ENCODE results near the gene GLS. TPM values are rescaled to one million over a fixed set of nuclear protein-coding genes. Genes with fewer than 3 reads are reported as not detected.

GLS gene
- total RNA-seq, 2 donors from 2014 or later, result 47.2 to 99.3 TPM

DNA sequence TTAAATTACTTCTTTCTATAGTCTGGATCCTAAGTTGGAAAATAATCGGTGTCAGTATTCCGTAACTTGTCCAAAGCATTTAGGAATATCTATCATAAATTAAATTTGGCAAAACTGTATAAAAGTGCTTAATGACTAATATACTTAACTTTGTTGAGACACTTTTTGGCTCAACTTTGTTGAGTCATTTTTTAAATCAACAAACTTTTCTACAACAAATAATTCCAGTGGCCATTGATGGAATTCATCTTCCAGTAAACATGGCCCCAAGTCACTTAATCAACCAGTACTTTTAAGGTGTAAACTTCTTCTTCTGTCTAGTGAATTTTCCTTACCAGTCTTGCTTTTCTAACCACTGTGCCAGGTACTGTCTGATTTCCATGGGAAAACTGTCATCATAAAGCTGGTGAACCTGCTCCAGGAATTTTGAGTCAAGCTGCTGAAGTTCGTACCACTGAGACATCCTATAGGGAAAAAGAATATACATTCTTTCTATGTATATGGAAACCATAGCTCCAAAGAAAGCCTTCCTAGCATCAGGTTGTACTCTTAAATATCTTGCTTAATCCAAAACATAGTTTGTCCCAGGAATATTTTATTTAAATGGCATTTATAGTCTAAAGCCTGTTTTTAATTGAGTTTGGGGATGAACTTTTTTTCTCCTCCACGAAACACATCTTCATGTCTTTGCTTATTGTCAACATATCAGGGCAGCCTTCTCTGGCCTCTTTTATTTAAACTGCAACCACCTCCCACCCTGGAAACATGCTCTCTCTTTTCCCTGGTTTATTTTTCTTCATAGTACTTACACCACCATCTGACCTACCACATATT lies 129.1 kb downstream of the GLS start:
- 90 to 100% methylated on average over 2 of the region's 4 CpGs for WGBS, 2 experiments (ENCODE audit: insufficient coverage in 1 of 2, insufficient read length in 1 of 2)
- no peaks in the 10 kb centered on the region for H3K27me3 ChIP-seq (ENCODE audit: control insufficient read depth, insufficient read depth, low read length, poor library complexity, severe bottlenecking)
- H3K9ac ChIP-seq (ENCODE audit: extremely low read depth, low read length, poor library complexity, severe bottlenecking), result no peak overlapping the region
- no peak overlapping the region for H3K4me3 ChIP-seq (ENCODE audit: low read length)
- no peaks in the 10 kb centered on the region for H3K9me3 ChIP-seq (ENCODE audit: control insufficient read depth, low read length)
- Mint-ChIP-seq H3K4me1 (no peaks in the 10 kb centered on the region), H3K27ac (no peak overlapping the region), H3K4me3 (no peak overlapping the region), H3K27me3 (ENCODE audit: insufficient read depth) (no peaks in the 10 kb centered on the region), H3K36me3 (ENCODE audit: low read depth) (peaks cover 43% of the 10 kb centered on the region), H3K9me3 (no peaks in the 10 kb centered on the region)
- no peaks in the 10 kb centered on the region for H3K4me1 ChIP-seq (ENCODE audit: control insufficient read depth, insufficient read depth, low read length)
- H3K36me3 ChIP-seq (ENCODE audit: control insufficient read depth, insufficient read depth, low read length), result peaks cover 68% of the 10 kb centered on the region
- no peak overlapping the region for H3K27ac ChIP-seq (ENCODE audit: low read depth, low read length)
- TF ChIP-seq, protein P1, sequence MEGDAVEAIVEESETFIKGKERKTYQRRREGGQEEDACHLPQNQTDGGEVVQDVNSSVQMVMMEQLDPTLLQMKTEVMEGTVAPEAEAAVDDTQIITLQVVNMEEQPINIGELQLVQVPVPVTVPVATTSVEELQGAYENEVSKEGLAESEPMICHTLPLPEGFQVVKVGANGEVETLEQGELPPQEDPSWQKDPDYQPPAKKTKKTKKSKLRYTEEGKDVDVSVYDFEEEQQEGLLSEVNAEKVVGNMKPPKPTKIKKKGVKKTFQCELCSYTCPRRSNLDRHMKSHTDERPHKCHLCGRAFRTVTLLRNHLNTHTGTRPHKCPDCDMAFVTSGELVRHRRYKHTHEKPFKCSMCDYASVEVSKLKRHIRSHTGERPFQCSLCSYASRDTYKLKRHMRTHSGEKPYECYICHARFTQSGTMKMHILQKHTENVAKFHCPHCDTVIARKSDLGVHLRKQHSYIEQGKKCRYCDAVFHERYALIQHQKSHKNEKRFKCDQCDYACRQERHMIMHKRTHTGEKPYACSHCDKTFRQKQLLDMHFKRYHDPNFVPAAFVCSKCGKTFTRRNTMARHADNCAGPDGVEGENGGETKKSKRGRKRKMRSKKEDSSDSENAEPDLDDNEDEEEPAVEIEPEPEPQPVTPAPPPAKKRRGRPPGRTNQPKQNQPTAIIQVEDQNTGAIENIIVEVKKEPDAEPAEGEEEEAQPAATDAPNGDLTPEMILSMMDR (conservative IDR thresholded peaks at IDR 0.05), result no peak
- no peak for DNase-seq

DNA sequence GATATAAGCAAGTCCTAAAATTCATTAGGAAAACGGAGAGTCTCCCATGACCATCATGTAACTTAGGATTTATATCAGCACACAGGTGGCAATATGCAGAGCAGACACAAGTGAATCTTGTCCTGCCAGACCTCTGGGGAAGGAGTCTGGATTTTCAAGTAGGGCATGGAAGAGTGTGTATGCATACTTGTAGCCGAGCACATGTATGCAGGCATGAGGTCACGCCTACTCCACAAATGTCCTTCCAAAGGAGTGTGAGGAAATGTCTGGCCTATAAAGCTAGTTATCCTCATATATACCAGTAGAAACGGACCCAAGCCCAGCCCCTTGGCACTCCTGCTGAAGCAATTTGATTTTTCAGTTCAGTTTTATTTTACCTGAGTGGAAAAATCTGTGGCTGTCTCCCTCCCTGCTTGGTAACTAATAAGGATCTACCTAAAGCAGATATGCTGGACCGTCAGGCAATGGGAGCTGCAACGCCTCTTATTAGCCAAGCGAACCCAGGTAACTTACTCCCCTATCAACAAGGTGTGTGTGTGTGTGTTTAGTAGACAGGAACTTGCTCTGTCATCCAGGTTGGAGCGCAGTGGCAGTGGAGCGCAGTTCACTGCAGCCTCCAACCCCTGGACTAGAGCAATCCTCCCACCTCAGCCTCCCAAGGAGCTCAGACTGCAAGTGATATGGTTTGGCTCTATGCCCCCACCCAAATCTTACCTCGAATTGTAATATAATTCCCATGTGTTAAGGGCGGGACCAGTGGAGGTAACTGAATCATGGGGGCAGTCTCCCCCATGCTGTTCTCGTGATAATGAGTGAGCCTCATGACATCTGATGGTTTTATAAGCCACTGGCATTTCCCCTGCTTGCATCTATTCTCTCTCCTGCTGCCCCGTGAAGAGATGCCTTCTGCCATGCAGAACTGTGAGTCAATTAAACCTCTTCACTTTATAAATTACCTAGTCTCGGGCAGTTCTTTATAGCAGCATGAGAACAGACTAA lies 130.6 kb downstream of the GLS start:
- Histone ChIP-seq H3K27me3 (ENCODE audit: control insufficient read depth, insufficient read depth, low read length, poor library complexity, severe bottlenecking) (peaks cover 3% of the 10 kb centered on the region), H3K9ac (ENCODE audit: extremely low read depth, low read length, poor library complexity, severe bottlenecking) (no peak overlapping the region), H3K4me3 (ENCODE audit: low read length) (peak overlapping the region; percentile 38), H3K4me1 (ENCODE audit: control insufficient read depth, insufficient read depth, low read length) (no peaks in the 10 kb centered on the region), H3K27ac (ENCODE audit: low read depth, low read length) (no peak overlapping the region), H3K36me3 (ENCODE audit: control insufficient read depth, insufficient read depth, low read length) (peaks cover 53% of the 10 kb centered on the region), H3K9me3 (ENCODE audit: control insufficient read depth, low read length) (no peaks in the 10 kb centered on the region)
- Mint-ChIP-seq H3K27me3 (ENCODE audit: insufficient read depth) (no peaks in the 10 kb centered on the region), H3K27ac (no peak overlapping the region), H3K36me3 (ENCODE audit: low read depth) (peaks cover 33% of the 10 kb centered on the region), H3K4me3 (no peak overlapping the region), H3K4me1 (no peaks in the 10 kb centered on the region), H3K9me3 (peaks cover 3% of the 10 kb centered on the region)
- TF ChIP-seq, protein P1 (conservative IDR thresholded peaks at IDR 0.05), result no peak
- no peak for DNase-seq
- WGBS, 2 experiments (ENCODE audit: insufficient coverage in 1 of 2, insufficient read length in 1 of 2), result 93 to 98% methylated on average over 6 to 14 of the region's 14 CpGs

DNA sequence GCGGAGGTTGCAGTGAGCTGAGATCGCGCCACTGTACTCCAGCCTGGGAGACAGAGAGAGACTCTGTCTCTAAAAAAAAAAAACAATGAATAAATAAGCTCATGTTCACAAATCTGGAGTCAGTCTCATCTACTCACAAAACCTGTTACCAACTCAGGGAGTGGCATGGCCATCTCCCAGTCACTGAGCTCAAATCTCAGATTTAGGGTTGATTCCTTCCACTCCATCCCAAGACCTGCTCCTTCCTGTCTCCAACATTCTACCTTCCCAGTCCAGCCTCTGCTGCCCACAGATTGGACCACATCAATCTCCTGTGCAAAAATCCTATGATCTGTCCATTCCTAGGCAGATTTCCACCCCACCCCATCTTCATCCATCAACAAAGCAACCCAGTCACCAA lies 131.7 kb downstream of the GLS start:
- no peak overlapping the region for H3K9ac ChIP-seq (ENCODE audit: extremely low read depth, low read length, poor library complexity, severe bottlenecking)
- peaks cover 11% of the 10 kb centered on the region for H3K27me3 Mint-ChIP-seq (ENCODE audit: insufficient read depth)
- H3K36me3 Mint-ChIP-seq (ENCODE audit: low read depth), result peaks cover 24% of the 10 kb centered on the region
- H3K4me3 ChIP-seq (ENCODE audit: low read length), result peak overlapping the region; percentile 100
- H3K27ac Mint-ChIP-seq, result no peak overlapping the region
- 96 to 100% methylated on average over 2 to 3 of the region's 3 CpGs for WGBS, 2 experiments (ENCODE audit: insufficient coverage in 1 of 2, insufficient read length in 1 of 2)
- H3K9me3 Mint-ChIP-seq, result peaks cover 3% of the 10 kb centered on the region
- DNase-seq, result no peak
- no peak overlapping the region for H3K27ac ChIP-seq (ENCODE audit: low read depth, low read length)
- peaks cover 42% of the 10 kb centered on the region for H3K36me3 ChIP-seq (ENCODE audit: control insufficient read depth, insufficient read depth, low read length)
- no peaks in the 10 kb centered on the region for H3K4me1 ChIP-seq (ENCODE audit: control insufficient read depth, insufficient read depth, low read length)
- H3K9me3 ChIP-seq (ENCODE audit: control insufficient read depth, low read length), result no peaks in the 10 kb centered on the region
- H3K4me3 Mint-ChIP-seq, result no peak overlapping the region
- peaks cover 14% of the 10 kb centered on the region for H3K27me3 ChIP-seq (ENCODE audit: control insufficient read depth, insufficient read depth, low read length, poor library complexity, severe bottlenecking)
- H3K4me1 Mint-ChIP-seq, result no peaks in the 10 kb centered on the region
- TF ChIP-seq, protein P1 (conservative IDR thresholded peaks at IDR 0.05), result no peak

All from endodermal cell (in vitro differentiated cells).